IPS DF 19.7 (cell line): ENCODE results near the gene SUFU.
"Not testable (repeated sequence)": the region's sequence is repeated elsewhere in the genome, so short reads cannot be mapped to it uniquely, and the experiment has no call there.

Experiments
- DNase-seq: peaks from one replicate; pipeline ENCODE4 v3.0.0-alpha.2; 2013; ENCODE audit warnings: low read depth, low spot score

SUFU gene

DNA sequence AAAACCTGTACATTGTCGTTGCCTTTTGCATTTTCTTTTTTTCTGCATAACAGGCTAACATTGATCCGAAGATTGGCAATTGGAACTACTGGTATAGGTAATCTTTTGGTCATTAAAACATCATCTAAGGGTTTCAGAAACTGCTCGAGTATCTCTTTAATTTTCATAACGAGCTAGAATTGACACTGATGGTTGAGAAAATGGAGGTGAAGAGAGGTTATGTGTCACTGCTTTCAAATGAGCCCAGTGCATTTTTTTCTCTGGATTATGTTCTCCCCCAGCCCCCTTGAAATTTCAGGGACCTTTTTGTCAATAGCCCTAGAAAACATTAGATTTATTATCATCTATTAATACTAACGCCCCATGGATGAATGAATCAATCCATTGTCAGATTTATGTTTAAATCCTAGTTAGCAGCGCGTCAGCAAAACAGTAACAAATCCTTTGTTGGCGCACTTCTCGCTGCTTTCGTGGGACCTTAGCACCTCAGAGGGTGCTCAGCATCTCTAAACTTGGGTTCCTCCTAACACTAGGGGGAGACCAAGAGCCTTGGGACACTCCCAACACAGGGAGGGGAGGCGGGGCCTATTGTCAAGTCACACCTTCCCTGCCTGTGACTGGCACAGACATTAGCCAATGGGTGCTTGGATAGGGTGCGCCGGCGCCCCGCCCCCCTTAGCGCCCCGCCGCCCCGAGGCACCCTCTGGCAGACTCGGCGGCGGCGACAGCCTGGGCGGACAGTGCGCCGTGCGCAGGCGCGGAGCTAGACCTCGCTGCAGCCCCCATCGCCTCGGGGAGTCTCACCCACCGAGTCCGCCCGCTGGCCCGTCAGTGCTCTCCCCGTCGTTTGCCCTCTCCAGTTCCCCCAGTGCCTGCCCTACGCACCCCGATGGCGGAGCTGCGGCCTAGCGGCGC, at the start of gene SUFU:
Gene SUFU (plus strand): TSS at position 709 of the 915 bp plus-strand sequence. CDS start 181 bp downstream, at position 890.
- peak; percentile 90 for DNase-seq

DNA sequence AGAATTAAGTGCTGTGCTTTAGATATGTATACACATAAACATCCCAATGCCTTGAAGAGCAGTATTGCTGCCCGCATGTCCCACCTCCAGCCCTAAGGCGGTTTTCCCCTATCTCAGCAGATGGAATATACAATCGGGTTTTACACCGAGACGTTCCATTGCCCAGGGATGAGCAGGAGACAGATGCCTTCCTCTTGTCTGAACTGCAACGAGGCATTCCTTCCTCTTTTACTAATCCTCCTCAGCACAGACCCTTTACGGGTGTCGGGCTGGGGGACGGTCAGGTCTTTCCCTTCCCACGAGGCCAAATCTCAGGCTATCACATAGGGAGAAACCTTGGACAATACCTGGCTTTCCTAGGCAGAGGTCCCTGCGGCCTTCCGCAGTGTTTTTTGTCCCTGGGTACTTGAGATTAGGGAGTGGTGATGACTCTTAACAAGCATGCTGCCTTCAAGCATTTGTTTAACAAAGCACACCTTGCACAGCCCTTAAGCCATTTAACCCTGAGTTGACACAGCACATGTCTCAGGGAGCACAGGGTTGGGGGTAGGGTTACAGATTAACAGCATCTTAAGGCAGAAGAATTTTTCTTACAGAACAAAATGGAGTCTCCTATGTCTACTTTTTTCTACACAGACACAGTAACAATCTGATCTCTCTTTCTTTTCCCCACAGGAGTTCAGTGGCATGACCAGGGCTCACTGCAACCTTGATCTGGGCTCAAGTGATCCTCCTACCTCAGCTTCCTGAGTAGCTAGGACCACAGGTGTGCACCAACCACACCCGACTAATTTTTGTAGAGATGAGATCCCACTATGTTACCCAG, 48.9 kb upstream of the SUFU start:
- DNase-seq: not testable (repeated sequence)

DNA sequence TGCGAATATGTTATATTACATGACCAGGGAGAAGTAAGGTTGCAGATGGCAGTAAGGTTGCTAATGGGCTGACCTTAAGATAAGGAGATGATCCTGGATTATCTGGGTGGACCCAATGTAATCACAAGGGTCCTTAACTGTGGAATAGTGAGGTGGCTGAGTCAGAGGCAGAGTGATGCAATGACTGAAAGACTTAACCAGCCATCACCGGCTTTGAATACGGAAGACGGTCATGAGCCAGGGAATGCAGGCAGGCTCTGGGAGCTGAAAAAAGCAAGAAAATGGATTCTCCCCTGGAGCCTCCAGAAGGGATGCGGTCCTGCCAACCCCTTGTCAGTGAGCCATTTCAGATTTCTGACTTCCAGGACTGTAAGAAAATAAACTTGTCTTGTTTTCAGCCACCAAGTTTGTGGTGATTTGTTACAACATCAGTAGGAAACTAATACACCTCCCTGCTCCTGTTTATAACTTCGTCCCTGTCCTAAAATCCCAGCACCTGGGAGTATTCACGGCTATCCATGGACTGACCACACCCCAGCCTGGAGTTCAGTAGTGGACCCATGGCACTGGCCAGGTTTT, 47.8 kb upstream of the SUFU start:
- no peak for DNase-seq

DNA sequence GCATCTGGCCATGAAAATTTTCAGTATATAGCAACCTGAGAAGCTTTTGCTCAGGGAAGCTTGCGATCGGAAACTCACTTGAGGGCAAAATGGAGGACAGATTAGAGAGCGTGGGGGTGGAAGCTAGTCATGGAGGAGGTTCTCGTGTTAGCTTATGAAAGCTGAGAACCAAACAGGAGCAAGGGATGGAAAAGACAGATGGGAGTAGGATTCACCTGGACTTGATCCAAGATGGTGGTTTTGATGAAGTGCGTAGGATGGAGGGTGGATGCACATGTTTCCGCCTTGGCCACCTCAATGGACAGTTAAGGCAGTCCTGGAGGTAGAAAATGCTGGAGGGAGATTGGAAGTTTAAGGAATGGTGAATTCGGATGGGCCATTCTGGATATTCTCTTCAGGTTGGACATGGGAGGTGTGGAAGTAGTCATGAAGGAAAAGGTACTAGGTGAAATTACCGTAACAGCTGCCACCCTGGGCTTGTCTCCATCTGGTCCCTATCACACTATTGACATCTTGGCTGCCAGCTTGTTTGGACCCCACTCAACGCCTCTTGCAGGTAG, 46.1 kb upstream of the SUFU start:
- DNase-seq: no peak

DNA sequence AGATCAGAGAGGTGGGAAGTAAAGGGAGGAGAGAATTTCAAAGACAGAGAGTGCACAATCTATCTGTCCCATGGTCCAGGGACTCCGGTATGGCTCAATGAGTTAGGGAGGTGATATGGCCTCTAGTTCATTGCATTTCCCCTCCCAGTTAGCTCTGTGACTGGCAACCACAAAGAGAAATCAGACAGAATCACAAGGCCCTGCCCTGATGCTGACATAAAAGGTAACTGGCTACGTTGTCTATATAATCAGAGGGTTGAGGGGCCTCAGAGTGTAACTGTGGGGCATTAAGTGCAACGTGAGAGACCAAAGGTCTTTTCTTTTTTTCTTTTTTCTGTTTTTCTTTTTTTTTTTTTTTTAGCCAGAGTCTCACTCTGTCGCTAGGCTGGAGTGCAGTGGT, 45.1 kb upstream of the SUFU start:
- DNase-seq: no peak

DNA sequence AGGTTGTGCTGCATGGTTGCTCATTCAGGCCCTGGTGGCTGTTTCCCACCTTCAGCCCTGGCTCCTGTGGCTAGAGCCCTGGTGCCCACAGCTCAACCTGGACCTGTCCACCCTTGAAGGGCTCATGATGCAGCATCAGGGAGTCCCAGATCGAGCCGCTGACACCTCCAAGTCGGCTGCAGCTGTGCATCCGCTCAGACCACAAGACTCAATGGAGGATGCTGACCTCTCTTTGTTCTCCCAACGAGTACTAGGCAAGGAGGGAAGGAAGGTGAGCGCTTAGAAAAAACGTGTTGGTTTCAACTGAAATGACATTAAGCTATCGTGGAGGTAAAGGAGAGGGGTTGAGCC, 43.0 kb upstream of the SUFU start:
- no peak for DNase-seq

DNA sequence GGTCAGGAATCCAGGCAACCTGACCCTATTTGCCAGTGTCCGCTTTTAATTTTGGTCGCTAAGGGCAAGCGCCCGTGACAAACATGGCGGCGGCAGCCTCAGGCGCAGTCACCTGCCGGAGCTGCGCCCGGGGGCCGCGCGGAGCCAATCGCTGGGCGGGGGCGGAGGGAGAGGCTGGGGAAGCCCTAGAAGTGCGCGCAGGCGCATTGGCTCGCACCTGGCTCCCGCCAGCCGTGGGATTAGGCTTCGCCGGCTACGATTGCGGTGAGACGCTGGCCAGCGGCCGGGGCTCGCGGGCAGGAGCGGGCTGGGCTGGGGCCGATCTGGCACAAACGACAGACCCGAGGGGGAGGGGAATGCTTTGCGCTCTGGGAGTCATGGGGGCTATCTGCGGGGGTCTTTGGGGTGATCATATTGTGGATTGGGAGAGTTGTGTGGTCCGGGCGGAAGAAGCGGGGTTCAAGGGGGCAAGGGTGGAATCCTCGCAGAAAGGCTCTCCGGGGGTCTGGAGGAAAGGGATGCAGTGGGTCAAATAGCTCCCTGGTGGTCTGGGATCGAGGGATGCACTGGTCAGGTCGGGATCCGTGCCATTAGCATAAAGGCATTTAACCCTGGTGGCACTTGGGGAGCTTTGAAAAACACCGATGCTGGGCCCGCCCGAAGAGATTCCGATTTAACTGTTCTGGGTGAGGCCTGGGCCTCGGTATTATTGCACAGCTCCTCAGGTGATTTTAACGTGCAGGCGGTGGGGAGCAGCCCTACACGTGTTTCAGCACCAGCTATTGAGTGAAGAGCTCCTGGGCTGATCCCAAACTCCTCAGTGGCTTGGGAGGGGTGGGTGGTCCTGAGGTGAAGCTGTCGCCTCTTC, 42.4 kb upstream of the SUFU start:
- DNase-seq: no peak

DNA sequence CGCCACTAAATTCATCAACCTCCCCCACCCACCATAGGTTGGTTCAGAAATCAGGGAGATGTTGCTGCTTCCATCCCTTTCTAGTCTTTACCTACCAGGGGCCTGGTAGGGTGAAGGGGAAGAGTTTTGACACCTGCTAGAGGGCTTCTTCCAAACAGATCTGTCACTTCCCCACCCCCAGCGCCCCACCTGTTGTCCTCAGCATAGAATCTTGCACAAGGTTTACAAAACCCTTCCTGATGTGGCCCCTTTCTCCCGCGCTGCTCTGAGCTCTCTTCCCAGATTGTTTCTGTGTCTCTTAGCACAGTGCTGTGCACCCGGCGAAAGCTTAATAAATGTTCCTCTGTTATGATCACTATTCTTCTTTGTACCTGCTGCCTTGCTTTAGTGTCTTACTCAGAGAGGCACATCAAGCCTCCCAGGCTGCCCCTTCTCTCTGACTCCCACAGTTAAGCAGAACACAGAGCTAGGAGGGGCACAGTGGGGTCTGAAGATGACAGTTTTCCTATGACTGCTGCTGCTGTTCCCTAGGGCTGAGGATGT, 41.2 kb upstream of the SUFU start:
- no peak for DNase-seq

DNA sequence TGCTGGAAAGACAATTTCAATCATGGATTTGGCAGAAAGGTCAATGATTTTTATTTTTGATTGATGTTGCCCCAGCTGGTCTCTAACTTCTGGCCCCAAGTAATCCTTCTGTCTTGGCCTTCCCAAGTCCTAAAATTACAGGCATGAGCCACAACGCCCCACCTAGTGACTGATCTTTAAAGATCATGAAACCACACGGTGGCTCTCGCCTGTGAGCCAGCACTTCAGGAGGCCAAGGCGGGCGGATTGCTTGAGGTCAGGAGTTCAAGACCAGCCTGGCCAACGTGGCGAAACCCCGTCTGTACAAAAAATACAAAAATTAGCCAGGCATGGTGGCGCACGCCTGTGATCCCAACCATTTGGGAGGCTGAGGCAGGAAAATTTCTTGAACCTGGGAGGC, 39.8 kb upstream of the SUFU start:
- no peak for DNase-seq

DNA sequence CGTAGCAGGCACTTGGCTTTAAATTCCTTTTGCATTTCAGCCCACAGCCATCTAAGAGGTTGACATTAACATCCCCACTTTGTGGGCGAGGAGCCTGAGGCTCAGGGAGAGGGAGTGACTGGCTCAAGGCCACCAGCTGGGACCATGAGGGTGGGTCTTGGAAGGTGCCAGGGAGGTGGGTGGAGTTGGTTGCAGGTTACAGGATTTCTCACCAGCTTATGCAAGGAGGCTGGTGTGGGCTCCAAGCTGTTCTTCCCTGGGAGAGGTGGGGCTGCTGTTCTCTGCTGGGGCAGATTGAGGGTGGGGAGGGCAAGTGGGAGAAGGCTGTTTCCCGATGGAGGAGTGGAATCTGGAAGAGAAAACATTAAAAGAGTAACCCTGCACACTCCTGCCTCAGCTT, 38.3 kb upstream of the SUFU start:
- no peak for DNase-seq

DNA sequence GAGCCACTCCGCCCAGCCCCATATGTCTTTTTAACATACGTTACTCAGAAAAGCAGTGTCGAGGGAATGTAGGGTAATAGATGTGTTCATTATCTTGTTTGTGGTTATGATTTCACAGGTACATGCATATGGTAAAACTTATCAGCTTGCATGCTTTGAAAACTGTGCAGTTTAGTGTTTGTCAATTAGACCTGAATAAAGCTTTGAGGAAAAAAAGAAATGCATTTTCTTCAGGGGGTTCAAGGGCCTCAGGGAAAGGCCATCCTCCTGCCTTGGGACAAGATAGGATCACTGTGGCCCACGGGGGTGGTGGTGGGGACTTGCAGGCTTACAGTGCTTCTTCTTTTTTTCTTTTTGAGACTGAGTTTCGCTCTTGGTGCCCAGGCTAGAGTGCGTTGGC, 36.5 kb upstream of the SUFU start:
- DNase-seq: no peak

DNA sequence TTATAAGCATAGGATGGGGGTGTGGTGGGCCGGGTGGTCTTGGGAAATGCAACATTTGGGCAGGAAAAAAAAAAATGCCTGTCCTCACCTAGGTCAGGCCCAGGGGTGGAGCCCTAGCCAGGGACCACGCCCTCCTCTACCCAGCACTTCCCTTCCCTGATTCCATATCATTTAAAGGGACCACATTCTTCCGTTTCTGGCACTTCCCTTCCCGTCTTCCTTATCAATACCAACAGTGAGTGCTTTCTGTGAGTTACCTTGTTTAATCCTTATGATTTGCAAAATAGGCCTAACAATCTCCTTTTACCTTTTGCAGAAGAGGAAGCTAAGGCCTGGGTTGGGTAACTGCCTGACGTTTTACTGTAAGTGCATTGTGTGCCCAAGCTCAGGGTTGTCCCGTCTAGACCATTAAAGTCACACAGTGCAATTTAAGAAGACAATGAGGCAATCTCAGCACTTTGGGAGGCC, 35.8 kb upstream of the SUFU start:
- DNase-seq: no peak

DNA sequence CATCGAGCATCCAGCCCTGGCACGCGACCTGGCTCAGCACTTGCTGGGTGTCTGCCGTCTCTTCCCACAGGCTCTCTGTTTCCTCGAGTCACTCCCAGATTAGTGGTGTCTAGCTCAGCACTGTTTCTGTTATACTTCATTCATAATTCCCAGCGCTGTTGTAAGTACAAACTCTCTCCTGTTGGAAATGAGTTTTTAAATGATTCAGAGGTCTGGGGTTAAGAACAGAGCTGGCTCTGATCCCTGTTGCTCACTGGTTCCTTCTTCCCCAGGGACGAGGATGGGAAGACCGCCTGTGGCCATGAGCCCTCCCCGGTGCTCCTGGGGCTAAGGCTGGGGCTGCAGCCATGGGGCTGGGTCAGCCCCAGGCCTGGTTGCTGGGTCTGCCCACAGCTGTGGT, 35.1 kb upstream of the SUFU start:
- DNase-seq: no peak

DNA sequence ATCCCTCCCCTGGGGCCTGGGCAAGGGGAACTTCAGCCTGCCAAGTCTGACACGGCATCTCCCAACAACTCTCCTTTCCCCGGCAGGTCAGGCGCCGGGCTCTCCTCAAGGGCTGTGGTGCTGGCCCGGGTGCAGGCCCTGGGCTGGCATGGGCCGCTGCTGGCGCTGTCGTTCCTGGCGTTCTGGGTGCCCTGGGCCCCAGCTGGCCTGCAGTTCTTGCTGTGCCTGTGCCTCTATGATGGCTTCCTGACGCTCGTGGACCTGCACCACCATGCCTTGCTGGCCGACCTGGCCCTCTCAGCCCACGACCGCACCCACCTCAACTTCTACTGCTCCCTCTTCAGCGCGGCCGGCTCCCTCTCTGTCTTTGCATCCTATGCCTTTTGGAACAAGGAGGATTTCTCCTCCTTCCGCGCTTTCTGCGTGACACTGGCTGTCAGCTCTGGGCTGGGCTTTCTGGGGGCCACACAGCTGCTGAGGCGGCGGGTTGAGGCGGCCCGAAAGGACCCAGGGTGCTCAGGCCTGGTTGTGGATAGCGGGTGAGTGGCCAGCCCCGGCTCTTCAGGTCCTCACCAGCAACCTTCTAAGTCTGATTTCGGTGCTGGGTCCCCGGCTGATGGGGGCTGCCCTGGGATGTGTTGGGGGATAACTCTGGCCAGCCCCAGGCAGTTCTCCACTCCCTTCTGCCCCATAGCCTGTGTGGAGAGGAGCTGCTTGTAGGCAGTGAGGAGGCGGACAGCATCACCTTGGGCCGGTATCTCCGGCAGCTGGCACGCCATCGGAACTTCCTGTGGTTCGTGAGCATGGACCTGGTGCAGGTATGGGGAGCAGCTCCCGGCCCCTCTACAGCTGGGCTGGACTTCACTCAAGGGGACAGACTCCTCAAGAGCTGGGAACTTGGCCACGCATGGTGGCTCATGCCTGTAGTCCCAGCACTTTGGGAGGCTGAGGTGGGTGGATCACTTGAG, 32.9 kb upstream of the SUFU start:
- no peak for DNase-seq

DNA sequence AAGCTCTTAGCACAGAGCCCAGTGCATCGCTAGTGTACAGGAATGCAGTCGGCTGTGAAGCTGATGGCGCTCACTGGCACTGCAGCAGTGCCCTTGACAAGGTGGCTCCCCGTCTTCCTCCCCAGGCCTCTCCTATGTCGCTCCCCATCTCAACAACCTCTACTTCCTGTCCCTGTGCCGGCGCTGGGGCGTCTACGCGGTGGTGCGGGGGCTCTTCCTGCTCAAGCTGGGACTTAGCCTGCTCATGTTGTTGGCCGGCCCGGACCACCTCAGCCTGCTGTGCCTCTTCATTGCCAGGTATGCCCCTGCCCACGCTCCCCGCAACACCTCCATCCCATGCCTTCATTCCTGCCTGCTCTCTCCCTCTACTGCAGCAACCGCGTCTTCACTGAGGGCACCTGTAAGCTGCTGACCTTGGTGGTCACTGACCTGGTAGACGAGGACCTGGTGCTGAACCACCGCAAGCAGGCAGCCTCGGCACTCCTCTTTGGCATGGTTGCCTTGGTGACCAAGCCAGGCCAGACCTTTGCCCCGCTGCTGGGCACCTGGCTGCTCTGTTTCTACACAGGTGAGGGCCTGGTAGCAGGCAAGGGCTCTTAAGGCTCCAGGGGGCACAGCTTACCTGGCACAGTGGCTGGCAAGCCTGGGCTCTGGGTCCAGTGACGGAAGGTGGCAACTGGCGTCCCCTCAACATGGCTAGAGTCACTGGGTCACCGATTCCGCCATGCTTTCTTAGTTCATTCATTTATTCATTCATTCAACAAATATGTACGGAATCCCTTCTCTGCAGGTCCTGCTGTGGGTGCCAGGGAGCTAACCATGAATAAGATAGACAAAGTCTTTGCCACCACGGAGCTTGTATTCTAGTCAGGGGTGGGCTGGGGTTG, 30.1 kb upstream of the SUFU start:
- DNase-seq: no peak

DNA sequence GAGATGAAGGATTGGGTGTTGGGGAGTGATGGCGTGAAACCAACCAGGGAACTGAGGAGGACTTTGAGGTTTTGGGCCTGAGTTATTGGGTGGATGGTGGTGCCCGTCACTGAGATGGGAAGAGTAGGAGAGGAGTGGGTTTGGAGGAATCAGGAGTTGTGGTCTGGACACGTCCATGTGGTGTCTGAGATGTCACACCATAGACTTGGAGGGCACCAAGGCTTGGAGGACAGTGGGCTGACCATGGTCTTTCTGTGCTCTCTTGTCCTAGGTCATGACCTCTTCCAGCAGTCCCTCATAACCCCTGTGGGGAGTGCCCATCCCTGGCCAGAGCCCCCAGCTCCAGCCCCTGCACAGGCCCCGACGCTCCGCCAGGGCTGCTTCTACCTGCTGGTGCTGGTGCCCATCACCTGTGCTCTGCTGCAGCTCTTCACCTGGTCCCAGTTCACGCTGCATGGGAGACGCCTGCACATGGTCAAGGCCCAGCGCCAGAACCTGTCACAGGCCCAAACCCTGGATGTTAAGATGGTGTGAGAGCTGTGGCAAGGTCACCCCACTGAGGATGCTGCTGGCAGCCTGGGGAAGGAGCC, 28.2 kb upstream of the SUFU start:
- no peak for DNase-seq

DNA sequence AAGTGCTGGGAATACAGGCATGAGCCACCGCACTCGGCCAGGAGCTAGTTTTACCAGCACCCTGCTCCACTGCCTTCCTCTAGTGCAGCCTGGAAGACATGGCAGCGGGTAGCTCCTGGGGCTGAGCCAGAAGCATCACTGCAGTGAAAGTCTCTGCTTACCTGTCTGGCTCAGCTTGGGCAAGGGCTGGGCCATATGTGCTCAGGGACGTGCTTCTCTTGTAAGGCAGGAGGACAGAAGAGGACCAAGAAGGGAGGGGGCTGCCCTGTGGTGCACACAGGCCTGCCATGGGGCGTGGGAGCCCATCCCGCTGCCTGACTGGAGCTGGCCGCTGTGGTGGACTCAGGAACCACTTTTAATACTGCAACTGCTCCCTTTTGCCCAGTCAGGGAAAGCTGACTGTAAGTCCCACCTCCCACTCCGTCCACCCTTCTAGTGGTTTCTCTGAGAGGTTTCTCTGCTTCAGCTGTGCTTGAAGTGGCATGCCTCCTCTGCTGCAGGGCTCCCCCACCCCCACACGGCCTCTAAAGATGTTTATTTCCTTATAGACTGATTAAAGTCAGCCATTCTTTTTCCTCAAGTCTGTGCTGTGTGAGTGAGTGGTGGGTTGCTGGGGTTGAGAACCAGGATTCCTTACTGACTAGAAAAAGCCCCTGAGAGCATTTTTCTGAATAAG, 27.2 kb upstream of the SUFU start:
- no peak for DNase-seq

DNA sequence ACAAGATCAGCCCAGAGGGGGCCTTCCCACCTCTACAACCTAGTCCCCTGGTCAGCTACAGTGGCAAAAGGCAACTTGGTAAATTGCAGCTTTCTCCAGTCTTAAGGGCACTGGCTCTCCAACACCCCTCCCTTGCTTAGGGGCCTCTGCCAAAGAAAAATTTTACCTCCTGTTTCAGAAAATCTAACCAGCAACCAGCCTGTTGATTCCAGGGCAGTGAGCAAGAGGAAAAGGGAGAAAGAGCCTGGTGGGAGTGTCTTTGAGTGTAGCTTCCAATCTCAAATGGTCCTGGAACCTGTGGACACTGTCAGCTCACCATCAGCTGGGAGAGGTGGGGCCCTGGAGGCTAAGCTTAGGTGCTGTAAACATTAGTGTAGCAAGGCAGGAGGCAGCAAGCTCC, 24.1 kb upstream of the SUFU start:
- DNase-seq: no peak
